Body of pancreas (tissue), 4 donors: ENCODE results near the gene DOCK3.

ENCODE experiments used
- CTCF ChIP-seq, 7 experiments: fragments of 450-650 bp in 4 of 7; fragments of 200-600 bp in 3 of 7; sonication (generic) in 3 of 7; IDR thresholded peaks; one replicate each; pipeline ENCODE4 v1.5.1; 2016 to 2019; ENCODE audit warnings: antibody characterized with exemption in 7 of 7
- POLR2A ChIP-seq, 3 donors: fragments of 450-650 bp; IDR thresholded peaks; one replicate each; pipeline ENCODE4 v1.6.1; 2016; ENCODE audit warnings: antibody characterized with exemption in 3 of 3, mild to moderate bottlenecking in 2 of 3

- no peak for TF ChIP-seq CTCF (IDR thresholded peaks at IDR 0.05)
- TF ChIP-seq POLR2A (IDR thresholded peaks at IDR 0.05), result no peak
Measured at GRCh38 chr3:50626401-50626800, 48.3 kb upstream of the DOCK3 start.
